Mesenchymal stem cell (in vitro differentiated cells and primary cell): Measurements from ENCODE around the gene MED15.

Experiments used
- DNase-seq: peaks from one replicate; pipeline ENCODE4 v3.0.0-alpha.2; 2013
- H2AFZ ChIP-seq: one replicate; pipeline ENCODE4 v1.6.1; 2013; ENCODE audit warnings: low read depth, mild to moderate bottlenecking, control low read depth, inconsistent platforms, low read length, moderate library complexity
- H2AK5ac ChIP-seq: 2 replicates; pipeline ENCODE4 v1.6.1; 2013; ENCODE audit warnings: low read length, moderate library complexity, mild to moderate bottlenecking, inconsistent platforms; ENCODE audit not compliant: severe bottlenecking
- H2BK120ac ChIP-seq: one replicate; pipeline ENCODE4 v1.6.1; 2013; ENCODE audit warnings: low read depth, mild to moderate bottlenecking, inconsistent platforms, low read length, moderate library complexity
- H2BK12ac ChIP-seq, 2 experiments: one replicate each; pipeline ENCODE4 v1.6.1; 2013; ENCODE audit warnings: inconsistent platforms in 2 of 2, low read length in 2 of 2, mild to moderate bottlenecking in 2 of 2, moderate library complexity in 2 of 2, control low read depth in 1 of 2
- H2BK15ac ChIP-seq: one replicate; pipeline ENCODE4 v1.6.1; 2013; ENCODE audit warnings: mild to moderate bottlenecking, low read depth, inconsistent platforms; ENCODE audit not compliant: poor library complexity, severe bottlenecking
- H2BK5ac ChIP-seq: 2 replicates; pipeline ENCODE4 v1.6.1; 2013; ENCODE audit warnings: low read depth, mild to moderate bottlenecking, low read length, control low read depth, inconsistent platforms; ENCODE audit not compliant: poor library complexity, severe bottlenecking
- H3K14ac ChIP-seq, 2 experiments: one replicate each; pipeline ENCODE4 v1.6.1; 2013; ENCODE audit warnings: inconsistent platforms in 2 of 2, low read length in 2 of 2, control low read depth in 1 of 2, mild to moderate bottlenecking in 1 of 2, moderate library complexity in 1 of 2
- H3K18ac ChIP-seq, 2 experiments: one replicate each; pipeline ENCODE4 v1.6.1; 2013; ENCODE audit warnings: inconsistent platforms in 2 of 2, low read length in 2 of 2, control low read depth in 1 of 2, low read depth in 1 of 2, mild to moderate bottlenecking in 1 of 2
- H3K23ac ChIP-seq, 2 experiments: one replicate each; pipeline ENCODE4 v1.6.1; 2013; ENCODE audit warnings: inconsistent platforms in 2 of 2, low read length in 2 of 2, mild to moderate bottlenecking in 2 of 2, moderate library complexity in 2 of 2, control low read depth in 1 of 2
- H3K27ac ChIP-seq: 2 replicates; pipeline ENCODE4 v1.5.1; 2013; ENCODE audit warnings: mild to moderate bottlenecking, moderate library complexity, low read length, control low read depth, inconsistent platforms; ENCODE audit not compliant: poor library complexity, severe bottlenecking
- H3K27me3 ChIP-seq, 2 experiments: 2 replicates each; pipeline versions ENCODE4 v1.6.1 to v1.7.0; 2013; ENCODE audit warnings: low read length in 2 of 2, mild to moderate bottlenecking in 2 of 2, moderate library complexity in 2 of 2, control low read depth in 1 of 2, inconsistent platforms in 1 of 2; ENCODE audit not compliant: control insufficient read depth in 1 of 2, insufficient read depth in 1 of 2
- H3K36me3 ChIP-seq, 2 experiments: 2 replicates each; pipeline versions ENCODE4 v1.6.1 to v1.7.0; 2013; ENCODE audit warnings: low read length in 2 of 2, control low read depth in 1 of 2, inconsistent platforms in 1 of 2, low read depth in 1 of 2, mild to moderate bottlenecking in 1 of 2; ENCODE audit not compliant: insufficient read depth in 2 of 2, control insufficient read depth in 1 of 2
- H3K4ac ChIP-seq, 2 experiments: one replicate each; pipeline ENCODE4 v1.6.1; 2013; ENCODE audit warnings: inconsistent platforms in 2 of 2, low read length in 2 of 2, mild to moderate bottlenecking in 2 of 2, moderate library complexity in 2 of 2, control low read depth in 1 of 2, low read depth in 1 of 2
- H3K4me1 ChIP-seq: 2 replicates; pipeline ENCODE4 v1.6.1; 2013; ENCODE audit warnings: low read depth, low read length, control low read depth; ENCODE audit not compliant: control insufficient read depth, insufficient read depth
- H3K4me2 ChIP-seq: 2 replicates; pipeline ENCODE4 v1.6.1; 2013; ENCODE audit warnings: low read length, mild to moderate bottlenecking, inconsistent platforms; ENCODE audit not compliant: poor library complexity, severe bottlenecking
- H3K4me3 ChIP-seq, 2 experiments: 2 replicates each; pipeline versions ENCODE4 v1.5.1 to v1.7.0; 2013; ENCODE audit warnings: low read length in 2 of 2, mild to moderate bottlenecking in 2 of 2, control low read depth in 1 of 2, low read depth in 1 of 2; ENCODE audit not compliant: insufficient read depth in 1 of 2
- H3K79me1 ChIP-seq: replicated peaks from 2 replicates; pipeline ENCODE4 v1.6.1; 2013; ENCODE audit warnings: mild to moderate bottlenecking, control low read depth, low read length, inconsistent platforms; ENCODE audit not compliant: poor library complexity, severe bottlenecking
- H3K9ac ChIP-seq: 2 replicates; pipeline ENCODE4 v1.7.0; 2013; ENCODE audit warnings: mild to moderate bottlenecking, low read length, moderate library complexity
- H3K9me3 ChIP-seq: 2 replicates; pipeline ENCODE4 v1.7.0; 2013; ENCODE audit warnings: mild to moderate bottlenecking, low read length; ENCODE audit not compliant: control insufficient read depth
- H4K8ac ChIP-seq: one replicate; pipeline ENCODE4 v1.6.1; 2013; ENCODE audit warnings: inconsistent platforms, mild to moderate bottlenecking, low read length, moderate library complexity
- H4K91ac ChIP-seq: one replicate; pipeline ENCODE4 v1.6.1; 2013; ENCODE audit warnings: mild to moderate bottlenecking, low read length, inconsistent platforms
- WGBS: methylation state at CpG from one replicate; pipeline ENCODE4 v1.1.7; 2013; ENCODE audit warnings: mixed read lengths; 5-methylcytosine and 5-hydroxymethylcytosine counted together

MED15 gene

DNA sequence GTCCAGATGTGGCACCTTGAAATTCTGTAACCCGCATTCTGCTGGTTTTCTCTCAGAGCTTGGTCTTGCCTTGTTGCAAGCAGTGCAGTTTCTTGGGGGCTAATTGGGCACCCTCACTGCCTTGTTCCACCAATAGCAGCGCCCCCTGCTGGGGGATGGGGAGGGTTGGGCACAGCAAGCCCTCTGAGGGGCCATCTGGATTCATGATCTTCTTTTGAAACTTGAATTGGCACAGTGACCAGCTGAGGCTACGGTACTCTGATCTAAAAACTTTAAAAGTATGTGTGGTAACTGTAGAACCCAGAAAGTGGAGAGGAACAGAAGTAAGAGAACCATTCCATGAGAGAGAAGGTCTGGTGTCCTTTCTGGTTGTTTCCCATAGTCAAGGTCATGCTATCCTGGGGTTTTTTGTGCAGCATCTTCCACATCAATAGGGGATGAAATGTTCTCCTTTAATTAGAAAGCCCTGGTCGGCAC lies 64.2 kb downstream of the MED15 start:
- no peak overlapping the region for H2BK12ac ChIP-seq
- H3K27ac ChIP-seq, result no peak overlapping the region
- peaks cover 47% of the 10 kb centered on the region for H3K4me1 ChIP-seq
- no peak overlapping the region for H4K91ac ChIP-seq
- no peak overlapping the region for H2AK5ac ChIP-seq
- no peak overlapping the region for H4K8ac ChIP-seq
- H3K23ac ChIP-seq, result no peak overlapping the region
- H3K27me3 ChIP-seq, result no peaks in the 10 kb centered on the region
- no peak overlapping the region for H2BK120ac ChIP-seq
- no peak overlapping the region for H3K9ac ChIP-seq
- no peaks in the 10 kb centered on the region for H3K9me3 ChIP-seq
- H2BK5ac ChIP-seq, result no peak overlapping the region
- 73% methylated on average over 4 of the region's 4 CpGs for WGBS
- no peak overlapping the region for H3K4me2 ChIP-seq
- no peak overlapping the region for H3K4ac ChIP-seq
- H2BK15ac ChIP-seq, result no peak overlapping the region
- no peak overlapping the region for H3K14ac ChIP-seq
- no peak overlapping the region for H3K18ac ChIP-seq
- H3K79me1 ChIP-seq, result peaks cover 42% of the 10 kb centered on the region
- peak; percentile 38 for DNase-seq
- H3K36me3 ChIP-seq, result peaks cover 73 to 85% of the 10 kb centered on the region in 2 experiments
- H2AFZ ChIP-seq, result no peak overlapping the region
- H3K4me3 ChIP-seq, result no peak overlapping the region

- Histone ChIP-seq H3K4me1 (peaks cover 44% of the 10 kb centered on the region), H2BK120ac (no peak overlapping the region), H2BK15ac (no peak overlapping the region), H3K18ac (no peak overlapping the region), H2BK5ac (no peak overlapping the region), H3K27me3 (no peaks in the 10 kb centered on the region), H3K9ac (no peak overlapping the region), H2AFZ (no peak overlapping the region), H2AK5ac (no peak overlapping the region), H3K4me3 (no peak overlapping the region), H3K4me2 (no peak overlapping the region), H4K91ac (no peak overlapping the region), H4K8ac (no peak overlapping the region), H3K36me3 (peaks cover 74 to 85% of the 10 kb centered on the region in 2 experiments), H3K27ac (no peak overlapping the region), H3K79me1 (peaks cover 45% of the 10 kb centered on the region), H2BK12ac (no peak overlapping the region), H3K9me3 (no peaks in the 10 kb centered on the region), H3K23ac (no peak overlapping the region), H3K4ac (no peak overlapping the region), H3K14ac (no peak overlapping the region)
- WGBS, result 99% methylated on average over 11 of the region's 11 CpGs
- DNase-seq, result no peak
Observed at GRCh38 chr22:20572132-20572802, 64.9 kb downstream of the MED15 start.

DNA sequence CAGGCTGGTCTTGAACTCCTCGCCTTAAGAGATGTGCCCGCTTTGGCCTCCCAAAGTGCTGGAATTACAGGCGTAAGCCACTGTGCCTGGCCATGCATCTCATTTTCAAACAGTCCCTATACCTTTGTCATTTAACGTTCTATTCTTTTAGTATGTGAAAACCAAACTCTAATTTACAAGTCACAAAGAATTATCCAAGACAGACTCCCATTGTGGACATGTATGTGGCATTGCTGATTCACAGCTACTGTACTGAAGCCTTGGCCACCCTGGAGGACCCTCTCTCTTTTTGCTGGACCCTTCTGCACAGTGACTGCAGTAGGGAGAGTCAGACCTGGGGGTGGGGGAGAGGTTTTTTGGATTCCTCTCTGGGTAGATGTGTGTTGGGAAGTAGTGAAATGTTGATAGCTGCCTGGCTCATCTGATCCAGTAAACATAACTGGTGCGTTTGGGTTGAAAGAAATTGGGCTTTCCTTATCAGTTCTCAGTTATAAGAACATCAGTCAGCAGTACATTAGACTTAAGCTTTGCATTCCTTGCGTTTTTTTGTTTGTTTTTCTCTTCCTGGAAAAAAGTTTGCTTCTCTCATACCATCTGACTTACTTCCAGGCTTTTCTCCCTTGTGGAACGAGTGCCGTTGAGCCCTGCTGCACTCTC lies 65.9 kb downstream of the MED15 start:
- Histone ChIP-seq H2BK12ac (no peak overlapping the region), H4K8ac (no peak overlapping the region), H3K4me1 (peaks cover 34% of the 10 kb centered on the region), H3K27ac (no peak overlapping the region), H2BK120ac (no peak overlapping the region), H3K23ac (no peak overlapping the region), H3K9me3 (no peaks in the 10 kb centered on the region), H3K14ac (no peak overlapping the region), H3K79me1 (peaks cover 49% of the 10 kb centered on the region), H3K4me2 (no peak overlapping the region), H2AK5ac (no peak overlapping the region), H2BK15ac (no peak overlapping the region), H2AFZ (no peak overlapping the region), H3K27me3 (no peaks in the 10 kb centered on the region), H3K9ac (no peak overlapping the region), H4K91ac (no peak overlapping the region), H2BK5ac (no peak overlapping the region), H3K4ac (no peak overlapping the region), H3K36me3 (peaks cover 73 to 78% of the 10 kb centered on the region in 2 experiments), H3K18ac (peak overlapping the region in 1 of 2 experiments; percentile 4), H3K4me3 (no peak overlapping the region)
- 93% methylated on average over 8 of the region's 8 CpGs for WGBS
- no peak for DNase-seq

DNA sequence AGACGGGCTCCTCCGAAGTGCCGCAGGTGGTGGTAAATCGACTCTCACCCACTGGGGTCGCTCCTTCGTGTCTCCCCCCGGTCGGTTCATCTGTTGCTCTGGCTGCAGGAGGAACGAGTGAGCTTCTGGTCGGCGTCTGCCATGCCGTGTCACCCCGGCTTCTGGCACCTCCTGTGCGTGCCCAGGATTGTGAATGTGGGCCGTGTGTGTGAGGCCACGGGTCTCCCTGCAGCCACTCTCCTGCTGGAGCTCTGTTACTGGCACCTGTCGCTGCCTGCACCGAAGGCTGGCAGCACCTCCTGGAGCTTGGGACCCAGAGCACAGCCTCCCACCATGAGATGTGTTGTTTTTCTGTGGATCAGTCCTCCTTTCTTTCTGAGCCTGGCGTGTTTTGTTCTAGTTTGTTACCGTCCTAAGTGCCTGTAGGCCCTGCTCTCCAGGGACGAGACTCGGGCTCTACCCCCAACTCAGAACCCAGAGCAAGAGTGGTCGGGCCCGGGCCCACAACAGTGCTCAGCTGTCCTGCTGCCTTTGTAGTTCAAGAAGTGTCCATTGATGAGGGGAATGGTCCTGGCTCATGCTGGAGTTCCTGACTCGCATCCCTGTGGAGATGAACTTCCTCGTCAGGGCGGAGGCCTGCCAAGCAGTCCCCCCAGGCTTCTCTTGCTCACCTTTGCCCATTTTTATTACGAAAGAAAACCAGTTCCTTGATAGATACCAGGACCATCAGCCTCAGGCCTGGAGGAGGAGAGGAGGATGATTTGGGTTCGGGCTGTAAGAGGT lies 66.6 kb downstream of the MED15 start:
- WGBS, result 95% methylated on average over 28 of the region's 29 CpGs
- no peak overlapping the region for H3K4me3 ChIP-seq
- H3K9me3 ChIP-seq, result no peaks in the 10 kb centered on the region

More for the DNA sequence above, 66.6 kb downstream of the MED15 start:
- no peak overlapping the region for H2AFZ ChIP-seq
- H3K4me1 ChIP-seq, result peaks cover 29% of the 10 kb centered on the region
- no peak overlapping the region for H3K14ac ChIP-seq
- H4K91ac ChIP-seq, result no peak overlapping the region
- H3K4me2 ChIP-seq, result no peak overlapping the region
- H2BK5ac ChIP-seq, result no peak overlapping the region
- no peak overlapping the region for H2BK120ac ChIP-seq
- no peak overlapping the region for H4K8ac ChIP-seq
- DNase-seq, result no peak
- no peak overlapping the region for H3K27ac ChIP-seq
- H3K36me3 ChIP-seq, result peaks cover 73 to 81% of the 10 kb centered on the region in 2 experiments
- H2AK5ac ChIP-seq, result no peak overlapping the region
- H3K79me1 ChIP-seq, result peaks cover 55% of the 10 kb centered on the region
- H3K4ac ChIP-seq, result no peak overlapping the region
- H2BK12ac ChIP-seq, result no peak overlapping the region
- no peak overlapping the region for H3K23ac ChIP-seq
- H3K18ac ChIP-seq, result peak overlapping the region in 1 of 2 experiments; percentile 4
- no peak overlapping the region for H2BK15ac ChIP-seq
- no peak overlapping the region for H3K9ac ChIP-seq
- no peaks in the 10 kb centered on the region for H3K27me3 ChIP-seq
